ENCODE measurements around the gene CCM2. TPM values are rescaled to one million over a fixed set of nuclear protein-coding genes. Genes with fewer than 3 reads are reported as not detected.

CCM2 gene
- total RNA-seq, 2 donors from 2014 or later, result 43.0 to 49.7 TPM

- DNase-seq (ENCODE audit: low spot score) (no peak), ATAC-seq (ENCODE audit: insufficient number of reproducible peaks, low FRiP score, low read depth) (no peak)
- H3K4me3 ChIP-seq, result peak overlapping the region; percentile 68
- H3K36me3 ChIP-seq, result no peaks in the 10 kb centered on the region
- no peaks in the 10 kb centered on the region for H3K9me3 ChIP-seq
- H3K4me1 ChIP-seq (ENCODE audit: control insufficient read depth in 1 of 2, low read depth in 2 of 2), result peaks cover 0 to 14% of the 10 kb centered on the region in 2 donors
- no peak overlapping the region for H3K27ac ChIP-seq
- no peak for TF ChIP-seq CTCF (IDR thresholded peaks at IDR 0.05)
- no peaks in the 10 kb centered on the region for H3K27me3 ChIP-seq (replicated peaks; ENCODE audit: insufficient read depth)
Observed at GRCh38 chr7:44963364-44964290, 36.4 kb upstream of the CCM2 start.

GRCh38 chr7:44964384-44964830, 35.6 kb upstream of the CCM2 start:
- DNase-seq (ENCODE audit: low spot score), result no peak
- no peak overlapping the region for H3K27ac ChIP-seq
- no peaks in the 10 kb centered on the region for H3K36me3 ChIP-seq

GRCh38 chr7:44964831-44965440, 35.1 kb upstream of the CCM2 start:
- H3K27ac ChIP-seq, result no peak overlapping the region
- H3K36me3 ChIP-seq, result no peaks in the 10 kb centered on the region
- no peaks in the 10 kb centered on the region for H3K27me3 ChIP-seq (replicated peaks; ENCODE audit: insufficient read depth)
- DNase-seq (ENCODE audit: low spot score), result no peak
- ATAC-seq (ENCODE audit: insufficient number of reproducible peaks, low FRiP score, low read depth), result no peak
- H3K4me1 ChIP-seq (ENCODE audit: control insufficient read depth in 1 of 2, low read depth in 2 of 2), result peaks cover 0 to 14% of the 10 kb centered on the region in 2 donors
- no peak for TF ChIP-seq CTCF (IDR thresholded peaks at IDR 0.05)
- H3K4me3 ChIP-seq, result no peak overlapping the region
- H3K9me3 ChIP-seq, result no peaks in the 10 kb centered on the region

More at GRCh38 chr7:44964384-44964830, 35.6 kb upstream of the CCM2 start:
- Histone ChIP-seq H3K27me3 (replicated peaks; ENCODE audit: insufficient read depth) (no peaks in the 10 kb centered on the region), H3K4me1 (ENCODE audit: control insufficient read depth in 1 of 2, low read depth in 2 of 2) (peaks cover 0 to 14% of the 10 kb centered on the region in 2 donors), H3K4me3 (no peak overlapping the region), H3K9me3 (no peaks in the 10 kb centered on the region)
- TF ChIP-seq CTCF (IDR thresholded peaks at IDR 0.05), result no peak
- ATAC-seq (ENCODE audit: insufficient number of reproducible peaks, low FRiP score, low read depth), result no peak

GRCh38 chr7:44965441-44965903, 34.5 kb upstream of the CCM2 start:
- H3K27ac ChIP-seq, result no peak overlapping the region
- peaks cover 0 to 14% of the 10 kb centered on the region in 2 donors for H3K4me1 ChIP-seq (ENCODE audit: control insufficient read depth in 1 of 2, low read depth in 2 of 2)
- ATAC-seq (ENCODE audit: insufficient number of reproducible peaks, low FRiP score, low read depth), result no peak
- H3K36me3 ChIP-seq, result no peaks in the 10 kb centered on the region
- H3K9me3 ChIP-seq, result no peaks in the 10 kb centered on the region
- DNase-seq (ENCODE audit: low spot score), result no peak
- H3K4me3 ChIP-seq, result no peak overlapping the region
- no peak for TF ChIP-seq CTCF (IDR thresholded peaks at IDR 0.05)
- H3K27me3 ChIP-seq (replicated peaks; ENCODE audit: insufficient read depth), result no peaks in the 10 kb centered on the region

Measured in thoracic aorta (tissue), 2 donors.